H4 (cell line): ENCODE data around the gene DIAPH3. TPM values are rescaled to one million over a fixed set of nuclear protein-coding genes. Genes with fewer than 3 reads are reported as not detected.
A peak's percentile ranks its signal among the peaks of the same experiment; 100 is the strongest.

Source experiments
- DNase-seq: peaks from one replicate; pipeline ENCODE4 v3.0.0-alpha.2; 2015; ENCODE audit warnings: low spot score
- total RNA-seq: library from RNA; depleted of rRNA; stranded (reverse); fragments of >200 nt; shearing (Covaris generic); gene quantifications from 2 replicates; pipeline ENCODE4 v1.2.3, GENCODE V29; 2014

Gene DIAPH3
- total RNA-seq, 1 experiment from 2014 or later = 6.7 TPM

- peak; percentile 49 for DNase-seq
Measured at GRCh38 chr13:59677966-59678814, 485.5 kb downstream of the DIAPH3 start.

GRCh38 chr13:59677430-59677829 lies 486.3 kb downstream of the DIAPH3 start:
- no peak for DNase-seq

GRCh38 chr13:59674616-59675015 lies 489.1 kb downstream of the DIAPH3 start:
- DNase-seq = no peak

GRCh38 chr13:59673286-59673685 lies 490.4 kb downstream of the DIAPH3 start:
- DNase-seq = no peak

GRCh38 chr13:59672445-59672844 lies 491.3 kb downstream of the DIAPH3 start:
- no peak for DNase-seq

GRCh38 chr13:59671881-59672280 lies 491.8 kb downstream of the DIAPH3 start:
- DNase-seq = no peak

- no peak for DNase-seq
Measured at GRCh38 chr13:59666504-59666903, 497.2 kb downstream of the DIAPH3 start.

- no peak for DNase-seq
Measured at GRCh38 chr13:59665732-59666131, 498.0 kb downstream of the DIAPH3 start.

GRCh38 chr13:59665184-59665583 lies 498.5 kb downstream of the DIAPH3 start:
- DNase-seq = no peak

- DNase-seq = no peak
Measured at GRCh38 chr13:59664586-59664985, 499.1 kb downstream of the DIAPH3 start.

- no peak for DNase-seq
Measured at GRCh38 chr13:59663707-59664106, 500.0 kb downstream of the DIAPH3 start.

- DNase-seq = no peak
Measured at GRCh38 chr13:59660582-59660981, 503.1 kb downstream of the DIAPH3 start.

GRCh38 chr13:59659981-59660380 lies 503.7 kb downstream of the DIAPH3 start:
- DNase-seq = no peak

- no peak for DNase-seq
Measured at GRCh38 chr13:59658738-59659330, 504.9 kb downstream of the DIAPH3 start.

GRCh38 chr13:59658027-59658737 lies 505.5 kb downstream of the DIAPH3 start:
- no peak for DNase-seq

- no peak for DNase-seq
Measured at GRCh38 chr13:59653916-59654315, 509.8 kb downstream of the DIAPH3 start.

- DNase-seq = no peak
Measured at GRCh38 chr13:59651479-59651878, 512.2 kb downstream of the DIAPH3 start.

GRCh38 chr13:59643906-59644626 lies 519.7 kb downstream of the DIAPH3 start:
- DNase-seq = no peak

- no peak for DNase-seq
Measured at GRCh38 chr13:59643364-59643841, 520.3 kb downstream of the DIAPH3 start.

- DNase-seq = no peak
Measured at GRCh38 chr13:59641817-59642216, 521.9 kb downstream of the DIAPH3 start.

GRCh38 chr13:59641261-59641660 lies 522.5 kb downstream of the DIAPH3 start:
- DNase-seq = no peak

- no peak for DNase-seq
Measured at GRCh38 chr13:59638404-59638803, 525.3 kb downstream of the DIAPH3 start.
